Esophagus muscularis mucosa (tissue), 3 donors: Measurements from ENCODE around the gene B3GNT5.

Experiments used
- POLR2AphosphoS5 ChIP-seq, 2 donors: sonication (generic); formaldehyde crosslinking; IDR thresholded peaks; one replicate each; pipeline ENCODE4 v1.6.1; 2017; ENCODE audit warnings: antibody characterized with exemption in 2 of 2
- TF ChIP-seq, protein P1 (sequence below), 3 experiments: fragments of 200-600 bp in 2 of 3; fragments of 450-650 bp in 1 of 3; sonication (generic) in 2 of 3; IDR thresholded peaks; one replicate each; pipeline ENCODE4 v1.5.1; 2017 to 2019; ENCODE audit warnings: antibody characterized with exemption in 3 of 3, mild to moderate bottlenecking in 2 of 3, moderate library complexity in 1 of 3

DNA sequence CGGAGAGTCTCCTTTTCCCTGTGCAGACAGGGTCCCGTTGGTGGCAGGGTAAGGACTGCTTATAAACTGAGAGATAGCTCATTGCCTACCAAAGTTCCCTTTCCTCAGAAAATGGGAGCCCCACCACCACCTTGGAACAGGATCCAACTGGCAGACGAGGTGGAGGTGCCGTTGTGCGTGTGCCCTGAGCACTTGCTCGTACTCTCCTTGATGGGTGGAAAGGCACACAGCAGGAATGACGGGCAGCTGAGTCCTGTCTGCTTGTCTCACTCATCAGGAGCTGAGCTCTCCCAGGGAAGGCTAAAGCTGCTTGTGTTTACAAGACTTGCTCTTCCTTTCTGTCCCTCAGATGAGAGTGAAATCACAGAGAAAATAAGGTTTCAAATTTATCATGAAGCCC is 60.7 kb downstream of the B3GNT5 start:
- TF ChIP-seq, protein P1, sequence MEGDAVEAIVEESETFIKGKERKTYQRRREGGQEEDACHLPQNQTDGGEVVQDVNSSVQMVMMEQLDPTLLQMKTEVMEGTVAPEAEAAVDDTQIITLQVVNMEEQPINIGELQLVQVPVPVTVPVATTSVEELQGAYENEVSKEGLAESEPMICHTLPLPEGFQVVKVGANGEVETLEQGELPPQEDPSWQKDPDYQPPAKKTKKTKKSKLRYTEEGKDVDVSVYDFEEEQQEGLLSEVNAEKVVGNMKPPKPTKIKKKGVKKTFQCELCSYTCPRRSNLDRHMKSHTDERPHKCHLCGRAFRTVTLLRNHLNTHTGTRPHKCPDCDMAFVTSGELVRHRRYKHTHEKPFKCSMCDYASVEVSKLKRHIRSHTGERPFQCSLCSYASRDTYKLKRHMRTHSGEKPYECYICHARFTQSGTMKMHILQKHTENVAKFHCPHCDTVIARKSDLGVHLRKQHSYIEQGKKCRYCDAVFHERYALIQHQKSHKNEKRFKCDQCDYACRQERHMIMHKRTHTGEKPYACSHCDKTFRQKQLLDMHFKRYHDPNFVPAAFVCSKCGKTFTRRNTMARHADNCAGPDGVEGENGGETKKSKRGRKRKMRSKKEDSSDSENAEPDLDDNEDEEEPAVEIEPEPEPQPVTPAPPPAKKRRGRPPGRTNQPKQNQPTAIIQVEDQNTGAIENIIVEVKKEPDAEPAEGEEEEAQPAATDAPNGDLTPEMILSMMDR (IDR thresholded peaks at IDR 0.05): no peak
- TF ChIP-seq POLR2AphosphoS5 (IDR thresholded peaks at IDR 0.05): no peak
